Breast epithelium (tissue), 3 donors: ENCODE measurements around the gene SPECC1L.

Source experiments
- POLR2A ChIP-seq: fragments of 450-650 bp; IDR thresholded peaks from one replicate; pipeline ENCODE4 v1.6.1; 2016; ENCODE audit warnings: antibody characterized with exemption, mild to moderate bottlenecking, moderate library complexity
- POLR2AphosphoS5 ChIP-seq, 3 donors: sonication (generic); formaldehyde crosslinking; IDR thresholded peaks; one replicate each; pipeline ENCODE4 v1.6.1; 2017; ENCODE audit warnings: antibody characterized with exemption in 3 of 3
- TF ChIP-seq, protein P1 (sequence below), 3 donors: fragments of 450-650 bp; IDR thresholded peaks; one replicate each; pipeline ENCODE4 v1.5.1; 2016 to 2017; ENCODE audit warnings: antibody characterized with exemption in 3 of 3, mild to moderate bottlenecking in 3 of 3, moderate library complexity in 3 of 3

DNA sequence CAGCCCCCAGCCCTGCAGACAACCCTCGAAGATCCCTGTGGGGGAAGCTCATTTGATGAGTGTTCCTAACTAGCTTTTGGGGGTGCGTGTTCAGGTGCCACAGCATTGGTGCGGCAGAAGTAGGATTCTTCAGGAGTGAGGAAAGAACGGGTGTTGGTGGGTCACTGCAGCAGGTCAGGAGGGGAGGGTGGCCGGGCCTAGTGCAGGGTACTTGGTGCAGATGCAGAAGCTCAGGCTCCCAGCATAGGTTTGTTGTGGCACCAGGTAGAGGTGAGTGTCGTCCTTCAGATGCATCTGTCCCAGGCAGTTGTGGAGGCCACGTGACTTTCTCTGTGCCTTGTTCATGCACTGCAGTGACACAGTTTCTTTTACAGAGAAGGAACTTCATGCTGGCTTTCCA is 141.6 kb downstream of the SPECC1L start:
- TF ChIP-seq, protein P1, sequence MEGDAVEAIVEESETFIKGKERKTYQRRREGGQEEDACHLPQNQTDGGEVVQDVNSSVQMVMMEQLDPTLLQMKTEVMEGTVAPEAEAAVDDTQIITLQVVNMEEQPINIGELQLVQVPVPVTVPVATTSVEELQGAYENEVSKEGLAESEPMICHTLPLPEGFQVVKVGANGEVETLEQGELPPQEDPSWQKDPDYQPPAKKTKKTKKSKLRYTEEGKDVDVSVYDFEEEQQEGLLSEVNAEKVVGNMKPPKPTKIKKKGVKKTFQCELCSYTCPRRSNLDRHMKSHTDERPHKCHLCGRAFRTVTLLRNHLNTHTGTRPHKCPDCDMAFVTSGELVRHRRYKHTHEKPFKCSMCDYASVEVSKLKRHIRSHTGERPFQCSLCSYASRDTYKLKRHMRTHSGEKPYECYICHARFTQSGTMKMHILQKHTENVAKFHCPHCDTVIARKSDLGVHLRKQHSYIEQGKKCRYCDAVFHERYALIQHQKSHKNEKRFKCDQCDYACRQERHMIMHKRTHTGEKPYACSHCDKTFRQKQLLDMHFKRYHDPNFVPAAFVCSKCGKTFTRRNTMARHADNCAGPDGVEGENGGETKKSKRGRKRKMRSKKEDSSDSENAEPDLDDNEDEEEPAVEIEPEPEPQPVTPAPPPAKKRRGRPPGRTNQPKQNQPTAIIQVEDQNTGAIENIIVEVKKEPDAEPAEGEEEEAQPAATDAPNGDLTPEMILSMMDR (IDR thresholded peaks at IDR 0.05), result no peak
- no peak for TF ChIP-seq POLR2A
- no peak for TF ChIP-seq POLR2AphosphoS5 (IDR thresholded peaks at IDR 0.05)
